ENCODE data around the gene EVL. TPM values are rescaled to one million over a fixed set of nuclear protein-coding genes. Genes with fewer than 3 reads are reported as not detected.
A peak's percentile ranks its signal among the peaks of the same experiment; 100 is the strongest.

The EVL gene
- total and polyA plus RNA-seq, 2 of the 8 experiments (the other 6 are each of a cell fraction or from before 2014, with no cell fraction given) = 30.7 to 64.6 TPM

- Histone ChIP-seq H3K4me2 (ENCODE audit: insufficient read depth in 1 of 2, low read depth in 2 of 2, low read length in 2 of 2) (no peak overlapping the region), H3K4me3 (ENCODE audit: extremely low read depth in 1 of 4, insufficient read depth in 2 of 4, low read depth in 3 of 4, low read length in 4 of 4) (no peak overlapping the region), H2BK20ac (ENCODE audit: low read length) (no peak overlapping the region), H4K8ac (ENCODE audit: extremely low read depth, insufficient read depth, low read length) (no peak overlapping the region), H3K56ac (replicated peaks; ENCODE audit: insufficient read length, low read depth, low read length) (no peak overlapping the region), H2AK5ac (ENCODE audit: low read depth, low read length) (no peak overlapping the region), H3K4ac (replicated peaks; ENCODE audit: insufficient read length, low read depth, low read length) (no peak overlapping the region), H4K5ac (ENCODE audit: insufficient read length, low read depth, low read length) (no peak overlapping the region), H3K4me1 (replicated peaks in 1 of 4; ENCODE audit: control insufficient read depth in 3 of 4, insufficient read depth in 4 of 4, low read length in 3 of 4) (no peaks in the 10 kb centered on the region), H4K20me1 (replicated peaks in 1 of 2; ENCODE audit: control insufficient read depth in 1 of 2, insufficient read depth in 2 of 2, low read length in 2 of 2) (peaks cover 0 to 9% of the 10 kb centered on the region in 2 experiments), H3K9ac (replicated peaks in 1 of 4; ENCODE audit: extremely low read depth in 1 of 4, low read depth in 3 of 4, low read length in 3 of 4) (no peak overlapping the region), H2BK12ac (ENCODE audit: low read depth, low read length) (no peak overlapping the region), H3K18ac (ENCODE audit: extremely low read depth, low read length) (no peak overlapping the region), H3K79me1 (ENCODE audit: low read depth, low read length) (no peaks in the 10 kb centered on the region), H3K36me3 (ENCODE audit: control insufficient read depth in 2 of 4, insufficient read depth in 4 of 4, low read length in 3 of 4) (peaks cover 0 to 2% (median 0%) of the 10 kb centered on the region in 4 experiments; a peak in 2 of 8 replicates), H3K27ac (ENCODE audit: low read depth, low read length) (no peak overlapping the region), H2AFZ (ENCODE audit: low read length) (no peak overlapping the region), H3K27me3 (replicated peaks in 1 of 4; ENCODE audit: control insufficient read depth in 3 of 4, extremely low read depth in 1 of 4, insufficient read depth in 3 of 4, low read length in 3 of 4) (no peaks in the 10 kb centered on the region), H2BK120ac (replicated peaks; ENCODE audit: low read depth, low read length) (no peak overlapping the region), H2BK5ac (ENCODE audit: low read depth, low read length) (no peak overlapping the region), H3K14ac (ENCODE audit: insufficient read length) (no peak overlapping the region), H2BK15ac (ENCODE audit: low read length) (no peak overlapping the region), H3K23me2 (ENCODE audit: low read depth, low read length) (no peaks in the 10 kb centered on the region; the same call in 1 of the 2 replicates), H3K23ac (ENCODE audit: insufficient read length) (no peak overlapping the region), H4K91ac (replicated peaks; ENCODE audit: insufficient read length, low read length) (no peak overlapping the region), H3K9me3 (ENCODE audit: insufficient read depth in 2 of 2, low read depth in 1 of 2, low read length in 1 of 2) (no peaks in the 10 kb centered on the region), H3K79me2 (ENCODE audit: control insufficient read depth in 1 of 2, insufficient read depth in 2 of 2, low read length in 2 of 2) (no peaks in the 10 kb centered on the region)
- ChIA-PET POLR2A (ENCODE audit: partially characterized antibody) (no interaction called here), CTCF (ENCODE audit: partially characterized antibody) (interaction anchor here (1.0 to 8.9 kb wide), 9 partner anchors 8 to 118 kb away, joined by 3 to 100 read pairs (median 4); no protein-coding TSS in a partner anchor)
- DNase-seq (ENCODE audit: low read depth in 1 of 2, low spot score in 2 of 2) (no peak), FAIRE-seq (no peak)
- 91% methylated on average over 8 of the region's 8 CpGs; no CpG with 5 or more reads in 1 of the 2 experiments for WGBS, 2 experiments (ENCODE audit: extremely low coverage in 1 of 2, insufficient coverage in 1 of 2, insufficient read length in 1 of 2, insufficient replicate concordance in 2 of 2, low coverage in 1 of 2, low lambda C conversion rate in 2 of 2, missing lambda C conversion rate in 1 of 2)
- TF ChIP-seq RBBP5 (IDR thresholded peaks at IDR 0.05; ENCODE audit: borderline replicate concordance, low read depth, low read length) = no peak
- TF ChIP-seq HDAC2 (IDR thresholded peaks at IDR 0.05; ENCODE audit: borderline replicate concordance in 1 of 2, low read depth in 2 of 2, low read length in 2 of 2) = no peak
- peak in 1 of 2 experiments; percentile 23; a peak in 1 of 4 replicates for TF ChIP-seq RAD21 (IDR thresholded peaks at IDR 0.05 in 1 of 2, conservative IDR thresholded peaks at IDR 0.05 in 1 of 2; ENCODE audit: low read depth in 2 of 2, low read length in 2 of 2)
Measured at GRCh38 chr14:100122481-100123223, 57.4 kb downstream of the EVL start.

Data from H1 (cell line).